Measurements from ENCODE around the gene NR3C2.
A peak's percentile ranks its signal among the peaks of the same experiment; 100 is the strongest.

Gene NR3C2

GRCh38 chr4:148226341-148226740 lies 215.9 kb downstream of the NR3C2 start:
- TF ChIP-seq CTCF (IDR thresholded peaks at IDR 0.05; ENCODE audit: low read depth, low read length, missing control alignments) = no peak
- in situ Hi-C loops (cut with HindIII; ENCODE audit: low pct_ligation_motif_present, low sequenced_read_pairs) = no loop called here
- no peak for DNase-seq
- H3K4me3 ChIP-seq (ENCODE audit: low read depth, low read length) = no peak overlapping the region
- no peaks in the 10 kb centered on the region for H3K36me3 ChIP-seq (replicated peaks)
- H3K27me3 ChIP-seq (replicated peaks) = no peaks in the 10 kb centered on the region
- no peak overlapping the region for H3K27ac ChIP-seq

GRCh38 chr4:148225639-148226038 lies 216.6 kb downstream of the NR3C2 start:
- Histone ChIP-seq H3K4me3 (ENCODE audit: low read depth, low read length) (no peak overlapping the region), H3K36me3 (replicated peaks) (no peaks in the 10 kb centered on the region), H3K27ac (no peak overlapping the region), H3K27me3 (replicated peaks) (no peaks in the 10 kb centered on the region)
- peak; percentile 3 for DNase-seq
- in situ Hi-C loops (cut with HindIII; ENCODE audit: low pct_ligation_motif_present, low sequenced_read_pairs) = no loop called here
- TF ChIP-seq CTCF (IDR thresholded peaks at IDR 0.05; ENCODE audit: low read depth, low read length, missing control alignments) = no peak

GRCh38 chr4:148224476-148224875 lies 217.7 kb downstream of the NR3C2 start:
- no peaks in the 10 kb centered on the region for H3K36me3 ChIP-seq (replicated peaks)
- no peak for TF ChIP-seq CTCF (IDR thresholded peaks at IDR 0.05; ENCODE audit: low read depth, low read length, missing control alignments)
- no peak for DNase-seq
- no peak overlapping the region for H3K27ac ChIP-seq
- H3K27me3 ChIP-seq (replicated peaks) = no peaks in the 10 kb centered on the region
- H3K4me3 ChIP-seq (ENCODE audit: low read depth, low read length) = no peak overlapping the region
- in situ Hi-C loops (cut with HindIII; ENCODE audit: low pct_ligation_motif_present, low sequenced_read_pairs) = no loop called here

- Histone ChIP-seq H3K36me3 (replicated peaks) (no peaks in the 10 kb centered on the region), H3K4me3 (ENCODE audit: low read depth, low read length) (no peak overlapping the region), H3K27me3 (replicated peaks) (no peaks in the 10 kb centered on the region), H3K27ac (no peak overlapping the region)
- no peak for DNase-seq
- TF ChIP-seq CTCF (IDR thresholded peaks at IDR 0.05; ENCODE audit: low read depth, low read length, missing control alignments) = no peak
- in situ Hi-C loops (cut with HindIII; ENCODE audit: low pct_ligation_motif_present, low sequenced_read_pairs) = no loop called here
These were observed 219.1 kb downstream of the NR3C2 start for GRCh38 chr4:148222991-148223660.

- Histone ChIP-seq H3K27me3 (replicated peaks) (no peaks in the 10 kb centered on the region), H3K4me3 (ENCODE audit: low read depth, low read length) (no peak overlapping the region), H3K36me3 (replicated peaks) (no peaks in the 10 kb centered on the region), H3K27ac (no peak overlapping the region)
- no peak for DNase-seq
- TF ChIP-seq CTCF (IDR thresholded peaks at IDR 0.05; ENCODE audit: low read depth, low read length, missing control alignments) = no peak
- in situ Hi-C loops (cut with HindIII; ENCODE audit: low pct_ligation_motif_present, low sequenced_read_pairs) = no loop called here
These were observed 225.1 kb downstream of the NR3C2 start for GRCh38 chr4:148216866-148217814.

Measured in brain microvascular endothelial cell (primary cell).